Measurements from ENCODE around the gene FAM20C. TPM values are rescaled to one million over a fixed set of nuclear protein-coding genes. Genes with fewer than 3 reads are reported as not detected.

The FAM20C gene
- total RNA-seq, 1 experiment from 2014 or later: 35.8 TPM

GRCh38 chr7:292826-293225 is 100.5 kb downstream of the FAM20C start:
- Histone ChIP-seq H3K27me3 (replicated peaks; ENCODE audit: insufficient read depth, low read depth, low read length, poor library complexity) (peaks cover 72% of the 10 kb centered on the region), H3K4me1 (ENCODE audit: insufficient read depth, low read length, poor library complexity, severe bottlenecking) (no peaks in the 10 kb centered on the region), H3K9me3 (ENCODE audit: low read depth, low read length, poor library complexity, severe bottlenecking) (no peaks in the 10 kb centered on the region), H3K4me3 (ENCODE audit: low read depth, low read length, poor library complexity, severe bottlenecking) (no peak overlapping the region), H3K27ac (ENCODE audit: low read depth, low read length, poor library complexity, severe bottlenecking) (no peak overlapping the region), H3K36me3 (ENCODE audit: insufficient read depth, low read length, poor library complexity, severe bottlenecking) (no peaks in the 10 kb centered on the region)
- no peak for DNase-seq (ENCODE audit: low spot score)
- ChIA-PET CTCF (no interaction called here), POLR2A (ENCODE audit: low non-redundant PET) (no interaction called here)
- TF ChIP-seq, protein P1, sequence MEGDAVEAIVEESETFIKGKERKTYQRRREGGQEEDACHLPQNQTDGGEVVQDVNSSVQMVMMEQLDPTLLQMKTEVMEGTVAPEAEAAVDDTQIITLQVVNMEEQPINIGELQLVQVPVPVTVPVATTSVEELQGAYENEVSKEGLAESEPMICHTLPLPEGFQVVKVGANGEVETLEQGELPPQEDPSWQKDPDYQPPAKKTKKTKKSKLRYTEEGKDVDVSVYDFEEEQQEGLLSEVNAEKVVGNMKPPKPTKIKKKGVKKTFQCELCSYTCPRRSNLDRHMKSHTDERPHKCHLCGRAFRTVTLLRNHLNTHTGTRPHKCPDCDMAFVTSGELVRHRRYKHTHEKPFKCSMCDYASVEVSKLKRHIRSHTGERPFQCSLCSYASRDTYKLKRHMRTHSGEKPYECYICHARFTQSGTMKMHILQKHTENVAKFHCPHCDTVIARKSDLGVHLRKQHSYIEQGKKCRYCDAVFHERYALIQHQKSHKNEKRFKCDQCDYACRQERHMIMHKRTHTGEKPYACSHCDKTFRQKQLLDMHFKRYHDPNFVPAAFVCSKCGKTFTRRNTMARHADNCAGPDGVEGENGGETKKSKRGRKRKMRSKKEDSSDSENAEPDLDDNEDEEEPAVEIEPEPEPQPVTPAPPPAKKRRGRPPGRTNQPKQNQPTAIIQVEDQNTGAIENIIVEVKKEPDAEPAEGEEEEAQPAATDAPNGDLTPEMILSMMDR (conservative IDR thresholded peaks at IDR 0.05; ENCODE audit: low read depth, low read length): no peak
- TF ChIP-seq EZH2 (IDR thresholded peaks at IDR 0.05; ENCODE audit: borderline replicate concordance, low read depth, low read length, poor library complexity, severe bottlenecking): no peak
- intact Hi-C loops (cut with micrococcal nuclease; ENCODE audit: unreplicated experiment): no loop called here
- BruUV-seq (replicated peaks): no TSS peak

- no TSS peak for BruUV-seq (replicated peaks)
- TF ChIP-seq, protein P1 (conservative IDR thresholded peaks at IDR 0.05; ENCODE audit: low read depth, low read length): no peak
- no peak for TF ChIP-seq EZH2 (IDR thresholded peaks at IDR 0.05; ENCODE audit: borderline replicate concordance, low read depth, low read length, poor library complexity, severe bottlenecking)
- intact Hi-C loops (cut with micrococcal nuclease; ENCODE audit: unreplicated experiment): no loop called here
- no peaks in the 10 kb centered on the region for H3K9me3 ChIP-seq (ENCODE audit: low read depth, low read length, poor library complexity, severe bottlenecking)
- POLR2A ChIA-PET (ENCODE audit: low non-redundant PET): no interaction called here
- no peak for DNase-seq (ENCODE audit: low spot score)
- H3K4me1 ChIP-seq (ENCODE audit: insufficient read depth, low read length, poor library complexity, severe bottlenecking): no peaks in the 10 kb centered on the region
- no peaks in the 10 kb centered on the region for H3K36me3 ChIP-seq (ENCODE audit: insufficient read depth, low read length, poor library complexity, severe bottlenecking)
- peaks cover 62% of the 10 kb centered on the region for H3K27me3 ChIP-seq (replicated peaks; ENCODE audit: insufficient read depth, low read depth, low read length, poor library complexity)
- no peak overlapping the region for H3K4me3 ChIP-seq (ENCODE audit: low read depth, low read length, poor library complexity, severe bottlenecking)
- CTCF ChIA-PET: no interaction called here
- H3K27ac ChIP-seq (ENCODE audit: low read depth, low read length, poor library complexity, severe bottlenecking): no peak overlapping the region
These were observed 101.5 kb downstream of the FAM20C start for GRCh38 chr7:293681-294439.

DNA sequence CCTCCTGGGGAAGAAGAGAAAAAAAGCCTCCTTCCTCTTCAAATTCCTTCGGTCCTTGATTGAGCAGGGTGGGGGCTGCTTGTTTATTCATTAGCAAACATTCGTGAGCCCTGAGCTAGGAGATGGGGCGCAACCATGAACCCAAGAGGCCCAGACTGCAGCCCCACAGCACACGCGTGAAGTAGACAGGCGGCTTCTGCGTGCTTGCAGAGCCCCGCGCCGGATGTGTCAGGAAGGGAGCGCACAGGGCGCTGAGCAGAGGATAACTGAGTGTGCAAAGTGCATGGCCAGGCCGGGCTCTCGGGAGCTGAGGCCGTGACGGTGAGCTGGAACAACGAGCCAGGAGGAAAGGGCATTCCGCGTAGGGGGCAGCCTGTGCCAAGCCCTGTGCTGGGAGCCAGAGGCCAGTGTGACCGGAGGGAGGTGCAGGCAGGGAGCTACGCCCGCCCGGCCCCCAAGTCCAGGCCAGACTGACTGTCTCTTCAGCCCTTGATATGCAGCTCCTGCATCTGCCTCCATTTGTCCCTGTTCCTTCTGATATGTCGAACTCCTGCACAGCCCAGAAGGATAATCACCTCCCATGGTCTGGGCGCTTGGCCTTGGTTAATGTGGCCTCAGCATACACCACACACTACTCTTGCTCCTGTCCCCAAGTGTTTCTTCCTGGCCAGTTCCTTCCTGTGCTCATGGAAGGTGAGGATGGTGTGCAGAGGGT is 102.2 kb downstream of the FAM20C start:
- Histone ChIP-seq H3K27me3 (replicated peaks; ENCODE audit: insufficient read depth, low read depth, low read length, poor library complexity) (peaks cover 54% of the 10 kb centered on the region), H3K36me3 (ENCODE audit: insufficient read depth, low read length, poor library complexity, severe bottlenecking) (no peaks in the 10 kb centered on the region), H3K4me3 (ENCODE audit: low read depth, low read length, poor library complexity, severe bottlenecking) (no peak overlapping the region), H3K27ac (ENCODE audit: low read depth, low read length, poor library complexity, severe bottlenecking) (no peak overlapping the region), H3K4me1 (ENCODE audit: insufficient read depth, low read length, poor library complexity, severe bottlenecking) (no peaks in the 10 kb centered on the region), H3K9me3 (ENCODE audit: low read depth, low read length, poor library complexity, severe bottlenecking) (no peaks in the 10 kb centered on the region)
- intact Hi-C loops (cut with micrococcal nuclease; ENCODE audit: unreplicated experiment): no loop called here
- ChIA-PET POLR2A (ENCODE audit: low non-redundant PET) (no interaction called here), CTCF (no interaction called here)
- no peak for DNase-seq (ENCODE audit: low spot score)
- TF ChIP-seq, protein P1 (conservative IDR thresholded peaks at IDR 0.05; ENCODE audit: low read depth, low read length): no peak
- no peak for TF ChIP-seq EZH2 (IDR thresholded peaks at IDR 0.05; ENCODE audit: borderline replicate concordance, low read depth, low read length, poor library complexity, severe bottlenecking)
- no TSS peak for BruUV-seq (replicated peaks)

Measured in A673 (cell line).